ENCODE measurements around the gene LAPTM5.

DNA sequence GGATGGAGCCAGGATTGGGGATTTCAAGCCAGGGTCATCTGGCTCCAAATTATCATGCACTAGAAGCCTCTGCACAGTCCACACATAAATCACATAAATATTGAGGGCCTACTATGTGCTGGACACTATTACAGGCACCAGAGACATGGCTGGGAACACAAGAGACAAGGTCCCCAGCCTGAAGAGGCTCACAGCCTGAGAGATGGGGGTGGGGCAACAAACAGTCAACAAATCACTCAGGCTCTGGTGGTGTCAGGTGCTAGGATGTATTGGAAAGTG is 41.6 kb upstream of the LAPTM5 start:
- TF ChIP-seq, protein P1, sequence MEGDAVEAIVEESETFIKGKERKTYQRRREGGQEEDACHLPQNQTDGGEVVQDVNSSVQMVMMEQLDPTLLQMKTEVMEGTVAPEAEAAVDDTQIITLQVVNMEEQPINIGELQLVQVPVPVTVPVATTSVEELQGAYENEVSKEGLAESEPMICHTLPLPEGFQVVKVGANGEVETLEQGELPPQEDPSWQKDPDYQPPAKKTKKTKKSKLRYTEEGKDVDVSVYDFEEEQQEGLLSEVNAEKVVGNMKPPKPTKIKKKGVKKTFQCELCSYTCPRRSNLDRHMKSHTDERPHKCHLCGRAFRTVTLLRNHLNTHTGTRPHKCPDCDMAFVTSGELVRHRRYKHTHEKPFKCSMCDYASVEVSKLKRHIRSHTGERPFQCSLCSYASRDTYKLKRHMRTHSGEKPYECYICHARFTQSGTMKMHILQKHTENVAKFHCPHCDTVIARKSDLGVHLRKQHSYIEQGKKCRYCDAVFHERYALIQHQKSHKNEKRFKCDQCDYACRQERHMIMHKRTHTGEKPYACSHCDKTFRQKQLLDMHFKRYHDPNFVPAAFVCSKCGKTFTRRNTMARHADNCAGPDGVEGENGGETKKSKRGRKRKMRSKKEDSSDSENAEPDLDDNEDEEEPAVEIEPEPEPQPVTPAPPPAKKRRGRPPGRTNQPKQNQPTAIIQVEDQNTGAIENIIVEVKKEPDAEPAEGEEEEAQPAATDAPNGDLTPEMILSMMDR (IDR thresholded peaks at IDR 0.05), result no peak
- no peak for TF ChIP-seq POLR2A (IDR thresholded peaks at IDR 0.05)

Data from thyroid gland (tissue), 4 donors.